ENCODE data around the gene GRAMD1C. TPM values are rescaled to one million over a fixed set of nuclear protein-coding genes. Genes with fewer than 3 reads are reported as not detected.

The GRAMD1C gene
- total and polyA plus RNA-seq, 2 donors (not counting 1 experiment from before 2014, with no cell fraction given) = 0.82 to 7.8 TPM

DNA sequence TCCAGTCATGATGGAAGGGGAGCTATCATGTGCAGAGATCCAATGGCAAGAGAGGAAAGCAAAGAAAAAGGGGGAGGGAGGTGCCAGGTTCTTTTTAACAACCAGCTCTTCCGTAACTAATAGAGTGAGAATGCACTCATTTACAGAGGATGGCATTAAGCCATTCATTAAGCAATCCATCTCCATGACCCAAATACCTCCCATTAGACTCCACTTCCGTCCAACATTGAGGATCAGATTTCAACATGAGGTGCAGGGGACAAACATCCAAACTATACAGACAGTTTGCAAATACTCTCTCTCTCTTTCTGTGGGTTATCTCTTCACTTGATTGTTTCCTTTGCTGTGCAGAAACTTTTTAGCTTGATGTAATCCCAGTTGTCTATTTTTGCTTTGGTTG, 130.4 kb downstream of the GRAMD1C start:
- Histone ChIP-seq H3K79me2 (ENCODE audit: control insufficient read depth, insufficient read depth, low read length) (no peaks in the 10 kb centered on the region), H2AFZ (ENCODE audit: low read length) (no peak overlapping the region), H3K9ac (ENCODE audit: insufficient read depth, low read length) (no peak overlapping the region), H3K27me3 (ENCODE audit: control insufficient read depth, insufficient read depth, low read length) (no peaks in the 10 kb centered on the region), H3K27ac (ENCODE audit: insufficient read depth, low read length) (no peak overlapping the region), H3K9me3 (ENCODE audit: control insufficient read depth, insufficient read depth, low read depth, low read length) (no peaks in the 10 kb centered on the region), H3K36me3 (ENCODE audit: control insufficient read depth, insufficient read depth, low read length) (no peaks in the 10 kb centered on the region), H3K4me2 (ENCODE audit: extremely low read depth, insufficient read depth, low read length) (no peak overlapping the region), H3K4me3 (replicated peaks in 1 of 4; ENCODE audit: control extremely low read depth in 1 of 4, insufficient read depth in 1 of 4, low read depth in 3 of 4, low read length in 4 of 4) (no peak overlapping the region), H4K20me1 (ENCODE audit: control insufficient read depth, extremely low read depth, insufficient read depth, low read length) (no peaks in the 10 kb centered on the region), H3K4me1 (ENCODE audit: control insufficient read depth, extremely low read depth, insufficient read depth, low read length) (no peaks in the 10 kb centered on the region)
- no peak for TF ChIP-seq EZH2 (IDR thresholded peaks at IDR 0.05; ENCODE audit: low read length, missing control alignments)
- TF ChIP-seq, protein P1, sequence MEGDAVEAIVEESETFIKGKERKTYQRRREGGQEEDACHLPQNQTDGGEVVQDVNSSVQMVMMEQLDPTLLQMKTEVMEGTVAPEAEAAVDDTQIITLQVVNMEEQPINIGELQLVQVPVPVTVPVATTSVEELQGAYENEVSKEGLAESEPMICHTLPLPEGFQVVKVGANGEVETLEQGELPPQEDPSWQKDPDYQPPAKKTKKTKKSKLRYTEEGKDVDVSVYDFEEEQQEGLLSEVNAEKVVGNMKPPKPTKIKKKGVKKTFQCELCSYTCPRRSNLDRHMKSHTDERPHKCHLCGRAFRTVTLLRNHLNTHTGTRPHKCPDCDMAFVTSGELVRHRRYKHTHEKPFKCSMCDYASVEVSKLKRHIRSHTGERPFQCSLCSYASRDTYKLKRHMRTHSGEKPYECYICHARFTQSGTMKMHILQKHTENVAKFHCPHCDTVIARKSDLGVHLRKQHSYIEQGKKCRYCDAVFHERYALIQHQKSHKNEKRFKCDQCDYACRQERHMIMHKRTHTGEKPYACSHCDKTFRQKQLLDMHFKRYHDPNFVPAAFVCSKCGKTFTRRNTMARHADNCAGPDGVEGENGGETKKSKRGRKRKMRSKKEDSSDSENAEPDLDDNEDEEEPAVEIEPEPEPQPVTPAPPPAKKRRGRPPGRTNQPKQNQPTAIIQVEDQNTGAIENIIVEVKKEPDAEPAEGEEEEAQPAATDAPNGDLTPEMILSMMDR (conservative IDR thresholded peaks at IDR 0.05 in 1 of 2, IDR thresholded peaks at IDR 0.05 in 1 of 2; ENCODE audit: low read depth in 1 of 2, low read length in 2 of 2) = no peak
- DNase-seq (ENCODE audit: low read depth in 2 of 2) = peak; percentile 29 to 50

DNA sequence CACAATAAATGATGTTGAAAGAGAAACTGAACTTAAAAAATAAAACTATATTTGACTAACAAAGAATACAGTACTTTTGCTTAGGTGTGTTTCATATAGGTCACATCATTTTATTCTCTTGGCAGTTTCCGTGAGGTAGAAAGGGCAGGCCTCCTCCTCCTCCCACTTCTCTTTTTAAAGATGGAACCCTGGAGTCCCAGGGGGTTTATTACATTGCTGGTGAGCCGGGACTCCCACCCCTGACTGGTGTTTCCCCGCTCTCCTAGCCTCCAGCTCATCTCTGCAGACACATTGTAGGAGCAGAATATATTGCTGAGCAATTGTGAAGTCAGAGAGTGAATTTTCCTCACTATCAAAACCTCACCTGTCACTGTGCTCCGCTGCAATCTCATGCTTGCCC, 139.2 kb downstream of the GRAMD1C start:
- no peaks in the 10 kb centered on the region for H3K9me3 ChIP-seq (ENCODE audit: control insufficient read depth, insufficient read depth, low read depth, low read length)
- H3K79me2 ChIP-seq (ENCODE audit: control insufficient read depth, insufficient read depth, low read length) = no peaks in the 10 kb centered on the region
- no peak for DNase-seq (ENCODE audit: low read depth in 2 of 2)
- no peaks in the 10 kb centered on the region for H3K27me3 ChIP-seq (ENCODE audit: control insufficient read depth, insufficient read depth, low read length)
- no peaks in the 10 kb centered on the region for H3K4me1 ChIP-seq (ENCODE audit: control insufficient read depth, extremely low read depth, insufficient read depth, low read length)
- H3K4me2 ChIP-seq (ENCODE audit: extremely low read depth, insufficient read depth, low read length) = no peak overlapping the region
- no peak overlapping the region for H3K4me3 ChIP-seq (replicated peaks in 1 of 4; ENCODE audit: control extremely low read depth in 1 of 4, insufficient read depth in 1 of 4, low read depth in 3 of 4, low read length in 4 of 4)
- H4K20me1 ChIP-seq (ENCODE audit: control insufficient read depth, extremely low read depth, insufficient read depth, low read length) = no peaks in the 10 kb centered on the region
- H3K36me3 ChIP-seq (ENCODE audit: control insufficient read depth, insufficient read depth, low read length) = no peaks in the 10 kb centered on the region
- no peak overlapping the region for H3K27ac ChIP-seq (ENCODE audit: insufficient read depth, low read length)
- H3K9ac ChIP-seq (ENCODE audit: insufficient read depth, low read length) = no peak overlapping the region
- no peak for TF ChIP-seq EZH2 (IDR thresholded peaks at IDR 0.05; ENCODE audit: low read length, missing control alignments)
- TF ChIP-seq, protein P1 (conservative IDR thresholded peaks at IDR 0.05 in 1 of 2, IDR thresholded peaks at IDR 0.05 in 1 of 2; ENCODE audit: low read depth in 1 of 2, low read length in 2 of 2) = no peak
- H2AFZ ChIP-seq (ENCODE audit: low read length) = no peak overlapping the region

DNA sequence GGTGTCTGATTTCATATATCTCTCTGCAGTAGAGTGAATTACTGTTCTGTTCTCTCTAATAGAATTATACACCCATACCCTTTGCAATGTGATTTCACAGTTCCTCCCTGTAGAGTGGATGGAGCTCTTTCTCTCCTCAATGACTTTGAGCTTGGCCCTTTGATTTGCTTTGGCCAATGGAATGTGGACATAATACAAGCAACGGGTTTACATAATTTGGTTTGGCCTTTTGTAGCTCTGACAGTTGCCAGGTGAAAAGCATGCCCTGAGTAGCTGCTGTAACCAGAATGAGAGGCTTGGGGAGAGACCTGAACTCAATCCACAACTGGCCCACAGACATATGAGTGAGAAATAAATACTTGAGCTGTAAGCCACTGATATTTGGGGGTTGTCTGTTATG, 141.3 kb downstream of the GRAMD1C start:
- H3K4me1 ChIP-seq (ENCODE audit: control insufficient read depth, extremely low read depth, insufficient read depth, low read length) = no peaks in the 10 kb centered on the region
- no peak overlapping the region for H3K9ac ChIP-seq (ENCODE audit: insufficient read depth, low read length)
- H3K36me3 ChIP-seq (ENCODE audit: control insufficient read depth, insufficient read depth, low read length) = no peaks in the 10 kb centered on the region
- H3K4me2 ChIP-seq (ENCODE audit: extremely low read depth, insufficient read depth, low read length) = no peak overlapping the region
- H3K79me2 ChIP-seq (ENCODE audit: control insufficient read depth, insufficient read depth, low read length) = no peaks in the 10 kb centered on the region
- H3K4me3 ChIP-seq (replicated peaks in 1 of 4; ENCODE audit: control extremely low read depth in 1 of 4, insufficient read depth in 1 of 4, low read depth in 3 of 4, low read length in 4 of 4) = no peak overlapping the region
- no peaks in the 10 kb centered on the region for H4K20me1 ChIP-seq (ENCODE audit: control insufficient read depth, extremely low read depth, insufficient read depth, low read length)
- no peak overlapping the region for H2AFZ ChIP-seq (ENCODE audit: low read length)
- H3K9me3 ChIP-seq (ENCODE audit: control insufficient read depth, insufficient read depth, low read depth, low read length) = no peaks in the 10 kb centered on the region
- H3K27me3 ChIP-seq (ENCODE audit: control insufficient read depth, insufficient read depth, low read length) = no peaks in the 10 kb centered on the region
- no peak for TF ChIP-seq EZH2 (IDR thresholded peaks at IDR 0.05; ENCODE audit: low read length, missing control alignments)
- TF ChIP-seq, protein P1 (conservative IDR thresholded peaks at IDR 0.05 in 1 of 2, IDR thresholded peaks at IDR 0.05 in 1 of 2; ENCODE audit: low read depth in 1 of 2, low read length in 2 of 2) = no peak
- no peak for DNase-seq (ENCODE audit: low read depth in 2 of 2)
- H3K27ac ChIP-seq (ENCODE audit: insufficient read depth, low read length) = no peak overlapping the region
